Stomach smooth muscle (tissue), 2 donors: Measurements from ENCODE around the gene GNAZ.

Source experiments
- H3K27ac ChIP-seq: one replicate; pipeline ENCODE4 v1.7.0; 2013; ENCODE audit warnings: mild to moderate bottlenecking, low read length, inconsistent platforms
- H3K27me3 ChIP-seq, 2 donors: one replicate each; pipeline ENCODE4 v1.7.0; 2013; ENCODE audit warnings: low read length in 2 of 2; ENCODE audit not compliant: insufficient read depth in 2 of 2, control insufficient read depth in 1 of 2
- H3K36me3 ChIP-seq, 2 donors: one replicate each; pipeline ENCODE4 v1.7.0; 2013; ENCODE audit warnings: low read length in 2 of 2; ENCODE audit not compliant: control insufficient read depth in 2 of 2, insufficient read depth in 2 of 2
- H3K4me1 ChIP-seq: one replicate; pipeline ENCODE4 v1.7.0; 2013; ENCODE audit warnings: low read length; ENCODE audit not compliant: control insufficient read depth, insufficient read depth
- H3K4me3 ChIP-seq, 2 donors: one replicate each; pipeline ENCODE4 v1.7.0; 2013; ENCODE audit warnings: low read length in 2 of 2
- H3K9ac ChIP-seq, 2 donors: one replicate each; pipeline ENCODE4 v1.7.0; 2013; ENCODE audit warnings: low read length in 2 of 2, mild to moderate bottlenecking in 1 of 2
- H3K9me3 ChIP-seq, 2 donors: one replicate each; pipeline ENCODE4 v1.7.0; 2013; ENCODE audit warnings: low read length in 2 of 2; ENCODE audit not compliant: control insufficient read depth in 2 of 2
- donor health status: healthy.
- donor health status: Pancreatic carcinoma.

The GNAZ gene

GRCh38 chr22:23144432-23144831 lies 74.1 kb downstream of the GNAZ start:
- Histone ChIP-seq H3K36me3 (no peaks in the 10 kb centered on the region), H3K4me3 (peak overlapping the region in 1 of 2 donors; percentile 77), H3K27ac (no peak overlapping the region), H3K9ac (no peak overlapping the region), H3K9me3 (no peaks in the 10 kb centered on the region), H3K4me1 (peaks cover 37% of the 10 kb centered on the region), H3K27me3 (no peaks in the 10 kb centered on the region)

DNA sequence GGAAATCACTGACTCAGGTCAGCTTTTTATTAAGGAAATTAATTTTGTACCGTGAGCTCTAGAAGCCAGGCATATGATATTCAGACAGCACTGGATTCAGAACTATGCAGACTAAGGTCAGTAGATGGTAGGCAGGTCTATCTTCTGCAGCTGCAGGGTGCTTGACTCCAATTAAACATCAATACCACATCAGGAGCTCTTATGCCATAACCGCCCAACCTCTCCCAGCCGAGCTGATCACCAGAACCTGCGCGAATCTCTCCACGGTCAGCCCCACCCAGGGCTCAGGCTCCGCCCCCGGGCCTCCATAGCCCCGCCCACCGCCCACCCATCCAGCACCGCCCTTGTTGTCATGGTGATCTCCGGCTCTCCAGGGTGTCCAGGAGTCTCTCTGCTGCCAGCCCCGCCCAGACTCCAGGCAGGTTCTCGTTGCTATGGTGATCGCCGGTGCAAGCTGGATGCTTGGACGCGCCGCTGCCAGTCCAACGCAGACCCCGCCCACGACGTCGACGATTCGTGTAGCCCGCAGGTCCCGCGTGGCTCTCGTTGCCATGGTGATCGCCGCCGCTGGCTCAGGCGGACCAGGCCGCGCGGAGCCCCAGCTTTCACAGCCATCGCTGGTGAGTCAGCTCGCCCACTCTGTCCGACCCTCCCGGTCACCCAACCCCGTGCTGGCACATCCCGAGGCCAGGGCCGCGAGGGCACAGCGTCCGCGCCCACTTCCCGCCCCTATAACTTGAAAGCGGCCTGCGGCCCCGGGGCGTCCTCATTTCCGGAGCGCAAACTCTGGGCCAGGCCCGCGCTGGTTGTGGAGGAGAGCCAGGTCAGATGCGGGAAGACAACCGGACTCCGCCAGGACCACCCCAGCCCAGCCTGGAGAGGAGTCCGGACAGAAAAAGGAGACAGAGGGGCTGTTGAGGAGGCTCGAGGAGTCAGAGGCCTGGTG lies 74.9 kb downstream of the GNAZ start, which contains the start of gene RAB36:
TSS of gene RAB36 (plus strand) at position 546 of the 946 bp plus-strand sequence. CDS start 1,140 bp downstream, outside the sequence.
- Histone ChIP-seq H3K9me3 (no peaks in the 10 kb centered on the region), H3K4me3 (peak within 1 kb of the TSS; percentile 43 to 77), H3K27ac (peak within 1 kb of the TSS; percentile 71)

DNA sequence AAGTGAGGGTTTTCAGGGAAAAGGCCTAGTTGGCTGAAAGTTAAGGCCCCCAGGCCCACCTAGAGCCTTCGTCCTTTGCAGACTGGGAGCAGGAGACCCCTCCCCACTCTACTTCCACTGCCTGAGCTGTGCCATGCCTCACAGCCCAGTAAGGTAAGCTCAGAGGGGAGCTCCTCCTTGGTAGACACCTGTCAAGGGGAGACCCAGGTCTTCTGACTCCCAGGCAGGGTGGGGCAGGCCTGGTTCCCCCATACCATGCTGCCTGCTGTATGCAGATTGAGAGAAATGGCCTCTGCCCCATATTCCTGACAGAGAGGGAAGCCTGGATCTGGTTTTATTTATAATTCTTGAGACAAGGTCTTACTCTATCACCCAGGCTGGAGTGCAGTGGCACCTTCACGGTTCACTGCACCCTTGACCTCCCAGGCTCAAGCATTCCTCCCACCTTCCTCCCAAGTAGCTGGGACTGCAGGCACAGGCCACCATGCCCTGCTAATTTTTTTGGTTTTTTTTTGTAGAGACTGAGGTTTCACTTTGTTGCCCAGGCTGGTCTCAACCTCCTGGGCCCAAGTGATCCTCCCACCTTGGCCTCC lies 75.7 kb downstream of the GNAZ start:
- H3K36me3 ChIP-seq, result peaks cover under 1 to 4% of the 10 kb centered on the region in 2 donors
- H3K27me3 ChIP-seq, result no peaks in the 10 kb centered on the region
- peaks cover 37% of the 10 kb centered on the region for H3K4me1 ChIP-seq
- peak overlapping the region; percentile 43 to 77 for H3K4me3 ChIP-seq
- H3K27ac ChIP-seq, result peak overlapping the region; percentile 71
- peak overlapping the region; percentile 54 to 85 for H3K9ac ChIP-seq
- no peaks in the 10 kb centered on the region for H3K9me3 ChIP-seq

More for the DNA sequence above, 74.9 kb downstream of the GNAZ start, which contains the start of gene RAB36:
- Histone ChIP-seq H3K36me3 (peaks cover 0 to 4% of the 10 kb centered on the region in 2 donors), H3K4me1 (peaks cover 37% of the 10 kb centered on the region), H3K27me3 (no peaks in the 10 kb centered on the region), H3K9ac (peak within 1 kb of the TSS; percentile 54 to 85)

DNA sequence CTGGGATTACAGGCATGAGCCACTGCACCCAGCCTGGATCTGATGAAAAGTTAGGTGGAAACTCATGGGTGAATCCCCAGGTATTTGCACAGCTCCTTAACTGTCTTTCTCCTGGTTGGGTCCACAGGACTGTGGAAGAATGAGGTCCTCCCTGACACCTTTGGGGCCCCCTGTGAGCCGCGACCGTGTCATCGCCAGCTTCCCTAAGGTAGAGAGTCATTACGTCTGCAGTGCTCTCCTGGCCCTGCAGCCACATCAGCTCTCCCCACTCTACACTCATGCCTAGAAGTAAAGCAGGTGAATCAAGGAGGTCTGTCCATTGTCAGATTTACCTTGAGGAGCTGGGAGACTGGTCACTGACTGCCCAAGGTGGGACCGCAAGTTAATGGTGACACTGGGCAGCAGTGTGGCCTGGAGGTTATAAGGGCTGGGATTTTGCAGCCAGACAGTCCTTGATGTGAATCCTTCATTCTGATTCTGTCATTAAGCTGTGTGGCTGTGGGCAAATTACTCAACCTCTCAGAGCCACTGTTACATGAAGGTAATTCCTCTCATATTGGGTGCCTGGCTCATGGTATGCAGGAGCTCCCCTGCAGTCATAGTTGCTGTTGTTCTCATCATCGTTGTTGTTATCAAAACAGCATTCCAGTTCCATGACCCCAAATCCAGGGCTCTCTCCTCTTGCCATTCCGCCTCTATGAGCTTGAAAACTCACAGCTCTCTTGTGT lies 76.3 kb downstream of the GNAZ start:
- H3K27ac ChIP-seq, result peak overlapping the region; percentile 2
- no peaks in the 10 kb centered on the region for H3K9me3 ChIP-seq
- no peak overlapping the region for H3K9ac ChIP-seq
- H3K4me3 ChIP-seq, result no peak overlapping the region
- H3K36me3 ChIP-seq, result peaks cover 7% of the 10 kb centered on the region in 2 donors
- H3K4me1 ChIP-seq, result peaks cover 34% of the 10 kb centered on the region
- H3K27me3 ChIP-seq, result no peaks in the 10 kb centered on the region

DNA sequence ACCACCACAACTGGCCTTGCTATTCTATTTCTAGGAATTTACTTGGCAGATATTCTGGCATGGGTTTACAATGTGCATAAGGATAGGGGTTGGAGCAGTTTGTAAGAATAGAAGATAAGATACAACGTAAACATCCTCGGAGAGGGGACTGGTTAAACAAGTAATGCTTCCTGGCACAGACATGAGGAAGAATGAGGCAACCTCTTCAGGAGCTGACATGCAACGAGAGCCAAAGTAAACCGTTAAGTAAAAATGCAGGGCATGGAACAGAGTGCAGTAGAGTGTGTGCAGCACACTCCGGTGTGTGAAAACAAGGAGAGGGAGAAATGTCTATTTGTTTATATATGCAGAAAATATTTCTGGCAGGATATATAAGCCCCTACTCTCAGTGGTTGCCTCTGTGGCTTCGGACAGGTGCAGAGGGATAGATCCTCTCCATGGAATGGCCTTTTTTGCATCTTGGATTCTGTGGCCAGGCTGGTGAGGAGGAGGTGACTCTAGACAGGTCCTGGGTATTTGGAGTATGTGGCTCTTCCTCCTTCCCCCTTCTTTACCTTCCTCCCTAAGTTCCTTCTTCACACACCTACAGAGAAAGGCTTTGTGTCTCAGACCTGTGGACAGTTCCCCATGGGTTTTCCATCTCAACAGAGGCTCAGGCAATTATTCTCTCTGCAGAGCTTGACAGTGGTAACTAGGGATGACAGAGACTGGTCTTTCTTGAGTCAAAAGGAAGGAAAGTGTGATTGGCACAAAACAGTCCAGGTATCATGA lies 77.5 kb downstream of the GNAZ start:
- Histone ChIP-seq H3K36me3 (peaks cover 7% of the 10 kb centered on the region in 2 donors), H3K9ac (peak overlapping the region in 1 of 2 donors; percentile 29), H3K27me3 (no peaks in the 10 kb centered on the region), H3K27ac (no peak overlapping the region), H3K4me3 (no peak overlapping the region), H3K9me3 (no peaks in the 10 kb centered on the region), H3K4me1 (peaks cover 24% of the 10 kb centered on the region)

- Histone ChIP-seq H3K27ac (no peak overlapping the region), H3K36me3 (peaks cover 7 to 11% of the 10 kb centered on the region in 2 donors), H3K9me3 (no peaks in the 10 kb centered on the region), H3K27me3 (no peaks in the 10 kb centered on the region), H3K4me1 (peaks cover 22% of the 10 kb centered on the region), H3K9ac (no peak overlapping the region), H3K4me3 (no peak overlapping the region)
Observed at GRCh38 chr22:23149743-23150238, 79.5 kb downstream of the GNAZ start.

- no peak overlapping the region for H3K9ac ChIP-seq
- no peak overlapping the region for H3K4me3 ChIP-seq
- H3K27me3 ChIP-seq, result no peaks in the 10 kb centered on the region
- H3K36me3 ChIP-seq, result peaks cover 7 to 11% of the 10 kb centered on the region in 2 donors
- no peak overlapping the region for H3K27ac ChIP-seq
- H3K4me1 ChIP-seq, result peaks cover 15% of the 10 kb centered on the region
- no peaks in the 10 kb centered on the region for H3K9me3 ChIP-seq
Observed at GRCh38 chr22:23150762-23151161, 80.4 kb downstream of the GNAZ start.

GRCh38 chr22:23151827-23152226 lies 81.5 kb downstream of the GNAZ start:
- H3K9me3 ChIP-seq, result no peaks in the 10 kb centered on the region
- H3K27me3 ChIP-seq, result no peaks in the 10 kb centered on the region
- H3K36me3 ChIP-seq, result peaks cover 7 to 13% of the 10 kb centered on the region in 2 donors
- peaks cover 11% of the 10 kb centered on the region for H3K4me1 ChIP-seq
- no peak overlapping the region for H3K9ac ChIP-seq
- no peak overlapping the region for H3K4me3 ChIP-seq
- no peak overlapping the region for H3K27ac ChIP-seq

- no peaks in the 10 kb centered on the region for H3K27me3 ChIP-seq
- H3K9me3 ChIP-seq, result no peaks in the 10 kb centered on the region
- H3K4me1 ChIP-seq, result peaks cover 11% of the 10 kb centered on the region
- H3K9ac ChIP-seq, result no peak overlapping the region
- no peak overlapping the region for H3K4me3 ChIP-seq
- H3K36me3 ChIP-seq, result peaks cover 7 to 13% of the 10 kb centered on the region in 2 donors
- no peak overlapping the region for H3K27ac ChIP-seq
Observed at GRCh38 chr22:23152238-23153114, 82.2 kb downstream of the GNAZ start.
